Measurements from ENCODE around the gene HAUS6.

GRCh38 chr9:19049917-19050636, 52.6 kb downstream of the HAUS6 start:
- TF ChIP-seq CTCF (IDR thresholded peaks at IDR 0.05) (no peak), POLR2A (IDR thresholded peaks at IDR 0.05) (no peak)
